Activated CD8-positive, alpha-beta memory T cell treated with anti-CD3 and anti-CD28 coated beads, Interleukin-2, amount 10 ng/mL, durations not matched to agents 7 days and 5 days (primary cell): Measurements from ENCODE around the gene KRT17. TPM values are rescaled to one million over a fixed set of nuclear protein-coding genes. Genes with fewer than 3 reads are reported as not detected.
"Not testable (repeated sequence)": the region's sequence is repeated elsewhere in the genome, so short reads cannot be mapped to it uniquely, and the experiment has no call there.

ENCODE experiments used
- ATAC-seq: fragments of 150-1000 bp; cut with Tn5 transposase; one replicate; pipeline ENCODE4 v1.10.0; 2021; ENCODE audit warnings: moderate library complexity
- CTCF ChIA-PET: fragments of 350-600 bp; sonication (Branson Sonifier 250); formaldehyde crosslinking; loops from one replicate; lab custom pipeline; 2021; ENCODE audit warnings: antibody characterized with exemption; lab: Charles Lee
- DNase-seq: peaks from one replicate; pipeline ENCODE4 v3.0.0-alpha.2; 2020
- H3K27ac Mint-ChIP-seq: one replicate; pipeline ENCODE4 v1.8.0; 2021; ENCODE audit warnings: mild to moderate bottlenecking, mixed read lengths
- H3K27me3 Mint-ChIP-seq: one replicate; pipeline ENCODE4 v1.8.0; 2021; ENCODE audit warnings: mixed read lengths
- H3K36me3 Mint-ChIP-seq: one replicate; pipeline ENCODE4 v1.8.0; 2021; ENCODE audit warnings: mild to moderate bottlenecking, mixed read lengths
- H3K4me1 Mint-ChIP-seq: one replicate; pipeline ENCODE4 v1.8.0; 2021; ENCODE audit warnings: mixed read lengths
- H3K4me3 Mint-ChIP-seq: one replicate; pipeline ENCODE4 v1.8.0; 2021; ENCODE audit warnings: mild to moderate bottlenecking, moderate library complexity, mixed read lengths
- H3K9me3 Mint-ChIP-seq: one replicate; pipeline ENCODE4 v1.8.0; 2022; ENCODE audit warnings: low read depth, mixed read lengths
- total RNA-seq, 2 experiments: library from RNA; stranded (reverse); gene quantifications; one replicate each; pipeline ENCODE4 v1.2.3, GENCODE V29; 2021

KRT17 gene
- total RNA-seq, 2 experiments from 2014 or later: 0.80 TPM; not detected in 1

DNA sequence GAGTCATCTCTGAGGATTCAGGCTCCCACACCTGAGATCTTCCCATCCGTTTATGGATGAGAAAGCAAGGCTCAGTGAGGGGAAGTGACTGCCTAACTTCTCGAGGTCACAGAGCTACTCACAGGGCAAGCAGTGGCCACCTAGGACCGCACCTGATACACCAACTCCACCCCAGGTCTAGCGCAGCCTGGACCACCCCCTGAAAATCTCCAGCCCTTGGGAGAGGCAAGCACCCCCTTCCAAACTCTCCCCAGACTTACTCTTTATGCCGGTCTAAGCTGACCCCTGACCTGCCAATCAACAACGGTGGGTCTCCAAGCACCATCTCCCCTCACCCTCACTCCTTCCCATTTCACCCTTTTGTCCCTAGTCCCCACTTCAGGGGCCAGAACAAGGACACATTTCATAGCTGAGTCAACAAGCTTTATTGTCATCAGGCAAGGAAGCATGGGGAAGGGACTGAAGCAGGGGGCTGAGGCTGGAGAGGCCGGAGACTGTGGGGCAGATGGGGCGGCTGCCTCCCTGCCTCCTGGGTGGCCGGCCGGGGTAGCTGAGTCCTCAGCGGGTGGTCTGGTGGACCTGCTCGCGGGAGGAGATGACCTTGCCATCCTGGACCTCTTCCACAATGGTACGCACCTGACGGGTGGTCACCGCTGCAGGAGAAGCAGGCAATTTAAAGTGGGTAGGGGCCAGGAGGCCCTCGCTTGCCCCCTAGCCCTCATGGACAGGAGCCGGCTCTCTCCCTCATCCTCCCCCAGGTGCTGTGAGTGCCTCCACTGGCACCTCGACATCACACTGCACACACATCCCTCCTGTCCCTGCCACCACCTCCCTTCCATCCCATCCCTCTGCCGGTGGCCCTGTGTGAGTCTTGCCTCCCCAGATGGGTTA lies 5.1 kb downstream of the KRT17 start:
- no peak for DNase-seq
- no peaks in the 10 kb centered on the region for H3K4me1 Mint-ChIP-seq
- CTCF ChIA-PET: no interaction called here
- no peak for ATAC-seq
- H3K36me3 Mint-ChIP-seq: no peaks in the 10 kb centered on the region
- H3K4me3 Mint-ChIP-seq: no peak overlapping the region
- no peak overlapping the region for H3K27ac Mint-ChIP-seq
- H3K9me3 Mint-ChIP-seq: no peaks in the 10 kb centered on the region
- no peaks in the 10 kb centered on the region for H3K27me3 Mint-ChIP-seq

GRCh38 chr17:41618341-41619035 lies 5.9 kb downstream of the KRT17 start:
- Mint-ChIP-seq H3K27ac (no peak overlapping the region), H3K27me3 (no peaks in the 10 kb centered on the region), H3K4me1 (no peaks in the 10 kb centered on the region), H3K4me3 (no peak overlapping the region), H3K9me3 (no peaks in the 10 kb centered on the region), H3K36me3 (no peaks in the 10 kb centered on the region)
- CTCF ChIA-PET: no interaction called here
- ATAC-seq: no peak
- no peak for DNase-seq

DNA sequence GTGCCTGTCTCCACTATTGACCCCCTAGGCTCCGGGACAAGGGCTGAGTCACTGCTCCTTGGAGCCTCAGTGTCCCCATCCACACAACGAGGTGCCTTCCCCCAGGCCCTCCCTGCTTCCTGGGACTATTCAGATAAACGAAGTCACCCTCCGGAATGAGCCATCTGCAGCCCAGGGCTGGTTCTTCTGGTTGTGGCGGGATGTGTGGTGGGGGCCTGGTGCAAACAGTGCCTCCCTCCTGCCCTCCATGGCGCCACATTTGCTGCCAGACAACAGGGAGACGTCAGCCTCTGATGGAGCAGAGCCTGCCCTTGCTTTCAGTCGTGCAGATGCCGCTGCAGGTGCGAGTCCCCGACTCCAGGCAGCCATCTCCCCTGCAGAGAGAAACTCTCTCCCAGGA lies 6.7 kb downstream of the KRT17 start:
- H3K36me3 Mint-ChIP-seq: no peaks in the 10 kb centered on the region
- no peaks in the 10 kb centered on the region for H3K27me3 Mint-ChIP-seq
- DNase-seq (no peak), ATAC-seq (no peak)
- H3K4me3 Mint-ChIP-seq: no peak overlapping the region
- CTCF ChIA-PET: no interaction called here
- no peak overlapping the region for H3K27ac Mint-ChIP-seq
- no peaks in the 10 kb centered on the region for H3K4me1 Mint-ChIP-seq
- H3K9me3 Mint-ChIP-seq: no peaks in the 10 kb centered on the region

GRCh38 chr17:41617136-41617535 lies 7.2 kb downstream of the KRT17 start:
- H3K27me3 Mint-ChIP-seq: no peaks in the 10 kb centered on the region
- H3K36me3 Mint-ChIP-seq: no peaks in the 10 kb centered on the region
- DNase-seq: no peak
- H3K27ac Mint-ChIP-seq: no peak overlapping the region
- CTCF ChIA-PET: no interaction called here
- H3K9me3 Mint-ChIP-seq: no peaks in the 10 kb centered on the region
- ATAC-seq: no peak
- H3K4me3 Mint-ChIP-seq: no peak overlapping the region
- no peaks in the 10 kb centered on the region for H3K4me1 Mint-ChIP-seq

- H3K9me3 Mint-ChIP-seq, ATAC-seq, DNase-seq, H3K27ac Mint-ChIP-seq, H3K27me3 Mint-ChIP-seq, H3K4me1 Mint-ChIP-seq, H3K36me3 Mint-ChIP-seq, H3K4me3 Mint-ChIP-seq: not testable (repeated sequence)
- CTCF ChIA-PET: interaction anchor here (0.7 kb wide), 1 partner anchor 32 kb away, joined by 3 read pairs; no protein-coding TSS in a partner anchor
These were observed 7.9 kb downstream of the KRT17 start for GRCh38 chr17:41616486-41616885.

DNA sequence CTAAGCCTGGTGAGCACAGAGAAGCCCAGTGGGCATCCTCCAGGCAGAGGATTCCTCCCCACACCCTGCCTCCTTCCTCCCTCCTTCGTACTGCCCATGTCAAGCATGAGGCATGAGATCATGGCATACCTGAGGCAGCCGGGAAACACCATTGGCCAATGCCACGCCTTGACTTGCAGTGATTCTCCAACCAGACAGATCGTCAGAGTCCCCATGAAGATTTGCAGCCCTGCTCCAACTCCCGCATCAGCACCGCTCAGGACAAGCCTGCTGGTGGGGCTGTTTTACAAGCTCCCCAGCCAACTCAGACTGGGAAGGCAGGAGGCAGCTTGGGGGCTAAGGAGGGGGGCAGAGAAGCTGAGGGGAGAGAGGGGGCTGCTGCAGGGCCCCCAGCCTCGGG lies 8.9 kb downstream of the KRT17 start:
- CTCF ChIA-PET: no interaction called here
- Mint-ChIP-seq H3K4me3 (no peak overlapping the region), H3K9me3 (no peaks in the 10 kb centered on the region), H3K36me3 (no peaks in the 10 kb centered on the region), H3K27me3 (no peaks in the 10 kb centered on the region), H3K4me1 (no peaks in the 10 kb centered on the region), H3K27ac (no peak overlapping the region)
- ATAC-seq: no peak
- DNase-seq: no peak

DNA sequence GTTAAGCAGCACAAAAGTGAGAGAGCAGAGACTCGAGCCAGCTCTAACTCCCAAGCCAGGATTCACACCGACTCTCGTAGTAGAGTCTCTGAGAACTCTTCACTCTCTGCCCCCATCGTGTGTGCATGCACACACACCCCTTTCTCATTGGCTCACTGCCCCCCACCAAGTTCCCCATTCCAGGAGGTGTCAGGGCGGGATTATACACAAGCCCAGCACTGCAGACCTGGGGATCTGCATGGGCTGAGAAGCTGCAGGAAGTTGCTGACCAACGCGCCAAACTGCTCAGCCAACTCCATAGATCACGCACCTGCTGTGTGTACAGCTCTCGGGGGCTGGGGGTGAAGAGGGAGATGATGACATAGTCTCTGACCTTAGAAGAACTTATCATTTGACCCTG lies 9.6 kb downstream of the KRT17 start:
- H3K27ac Mint-ChIP-seq, ATAC-seq, H3K4me3 Mint-ChIP-seq, H3K9me3 Mint-ChIP-seq, H3K36me3 Mint-ChIP-seq, H3K4me1 Mint-ChIP-seq, H3K27me3 Mint-ChIP-seq, DNase-seq, CTCF ChIA-PET: not testable (repeated sequence)

GRCh38 chr17:41614098-41614497 lies 10.3 kb downstream of the KRT17 start:
- Mint-ChIP-seq H3K4me3 (no peak overlapping the region), H3K27me3 (peaks cover 5% of the 10 kb centered on the region), H3K4me1 (no peaks in the 10 kb centered on the region), H3K27ac (no peak overlapping the region), H3K9me3 (no peaks in the 10 kb centered on the region), H3K36me3 (no peaks in the 10 kb centered on the region)
- ATAC-seq (no peak), DNase-seq (no peak)
- CTCF ChIA-PET: no interaction called here

DNA sequence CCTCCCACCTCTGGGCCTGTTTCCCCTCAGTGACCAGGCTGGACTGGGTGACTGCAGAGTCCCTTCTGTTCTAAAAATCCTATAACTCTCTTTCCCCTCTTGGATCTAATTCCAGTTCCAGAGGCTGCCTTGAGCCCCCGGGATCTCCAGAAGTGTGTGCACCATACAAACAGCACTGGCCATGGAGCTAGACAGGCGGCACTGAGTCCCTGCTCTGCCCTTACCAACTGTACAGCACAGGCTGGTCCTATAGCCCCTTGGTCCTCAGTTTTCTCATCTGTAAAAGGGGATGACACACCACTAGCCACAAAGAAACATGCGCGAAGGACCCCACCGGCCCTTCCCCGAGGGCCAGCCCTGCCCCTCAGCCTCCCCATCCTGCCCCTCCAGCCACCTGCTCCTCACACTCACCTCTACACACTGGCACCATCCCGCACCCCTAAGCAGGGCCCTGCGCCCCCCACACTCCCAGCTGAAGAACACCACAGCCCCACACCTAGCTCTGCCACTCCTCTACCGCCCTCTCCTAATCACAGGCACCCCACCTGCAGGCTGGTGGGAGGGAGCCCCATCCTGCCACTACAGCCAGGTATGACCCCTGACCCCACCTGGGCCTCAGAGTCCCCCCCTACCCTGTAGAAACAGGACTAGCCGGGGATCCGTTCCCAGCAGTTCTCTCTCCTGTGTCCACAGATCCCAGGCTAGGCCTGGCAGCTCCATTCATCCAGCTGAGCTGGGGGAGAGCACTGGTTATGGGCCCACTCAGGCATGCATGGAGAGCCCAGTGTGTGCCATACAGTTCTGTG lies 10.9 kb downstream of the KRT17 start:
- Mint-ChIP-seq H3K4me3 (no peak overlapping the region), H3K4me1 (no peaks in the 10 kb centered on the region), H3K9me3 (no peaks in the 10 kb centered on the region), H3K36me3 (no peaks in the 10 kb centered on the region), H3K27ac (no peak overlapping the region), H3K27me3 (peaks cover 9% of the 10 kb centered on the region)
- CTCF ChIA-PET: no interaction called here
- DNase-seq (no peak), ATAC-seq (no peak)

DNA sequence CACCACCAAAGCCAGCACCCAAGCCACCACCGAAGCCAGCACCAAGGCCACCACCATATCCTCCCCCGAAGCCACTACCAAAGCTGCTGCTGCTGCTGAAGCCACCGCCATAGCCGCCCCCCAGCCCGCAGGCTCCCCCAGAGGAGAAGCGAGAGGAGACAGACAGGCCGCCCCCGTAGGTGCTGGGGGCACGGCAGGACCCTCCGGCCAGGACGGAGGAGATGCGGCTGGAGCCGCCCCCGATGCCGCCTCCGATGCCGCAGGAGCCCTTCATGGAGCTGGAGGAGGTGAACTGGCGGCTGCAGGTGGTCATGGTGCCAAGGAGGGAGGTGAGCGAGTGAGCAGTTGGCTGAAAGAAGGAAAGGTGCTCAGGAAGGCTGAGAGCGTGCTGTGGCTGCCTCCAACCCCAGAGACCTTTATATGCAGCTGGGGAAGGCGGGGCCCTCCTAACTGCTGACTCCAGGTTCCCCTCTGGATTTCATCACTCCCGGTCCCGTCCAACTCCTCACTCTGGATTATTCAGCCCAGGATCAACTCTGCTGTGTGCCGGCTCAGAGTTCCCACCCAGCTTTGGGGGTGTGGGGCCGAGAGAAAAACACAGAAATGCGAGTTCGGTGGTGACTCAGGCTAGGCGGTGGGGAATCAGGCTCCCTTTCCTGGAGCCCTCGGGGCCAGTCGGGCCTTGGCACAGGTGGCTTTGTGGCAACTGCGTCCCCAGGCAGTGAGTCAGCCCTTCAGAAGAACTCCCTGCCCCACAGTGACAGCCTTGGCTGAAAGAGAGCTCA lies 11.8 kb downstream of the KRT17 start, which contains the start of gene KRT16:
TSS of gene KRT16 (minus strand) at position 392 of the 785 bp plus-strand sequence. CDS start at position 313, 79 bp downstream.
- ATAC-seq, H3K27ac Mint-ChIP-seq, H3K4me1 Mint-ChIP-seq, H3K36me3 Mint-ChIP-seq, DNase-seq, H3K4me3 Mint-ChIP-seq, H3K9me3 Mint-ChIP-seq: not testable (repeated sequence)
- CTCF ChIA-PET: interaction anchor here (1.2 kb wide), 1 partner anchor 36 kb away, joined by 3 read pairs; no protein-coding TSS in a partner anchor
- H3K27me3 Mint-ChIP-seq: peaks cover 11% of the 10 kb centered on the region

DNA sequence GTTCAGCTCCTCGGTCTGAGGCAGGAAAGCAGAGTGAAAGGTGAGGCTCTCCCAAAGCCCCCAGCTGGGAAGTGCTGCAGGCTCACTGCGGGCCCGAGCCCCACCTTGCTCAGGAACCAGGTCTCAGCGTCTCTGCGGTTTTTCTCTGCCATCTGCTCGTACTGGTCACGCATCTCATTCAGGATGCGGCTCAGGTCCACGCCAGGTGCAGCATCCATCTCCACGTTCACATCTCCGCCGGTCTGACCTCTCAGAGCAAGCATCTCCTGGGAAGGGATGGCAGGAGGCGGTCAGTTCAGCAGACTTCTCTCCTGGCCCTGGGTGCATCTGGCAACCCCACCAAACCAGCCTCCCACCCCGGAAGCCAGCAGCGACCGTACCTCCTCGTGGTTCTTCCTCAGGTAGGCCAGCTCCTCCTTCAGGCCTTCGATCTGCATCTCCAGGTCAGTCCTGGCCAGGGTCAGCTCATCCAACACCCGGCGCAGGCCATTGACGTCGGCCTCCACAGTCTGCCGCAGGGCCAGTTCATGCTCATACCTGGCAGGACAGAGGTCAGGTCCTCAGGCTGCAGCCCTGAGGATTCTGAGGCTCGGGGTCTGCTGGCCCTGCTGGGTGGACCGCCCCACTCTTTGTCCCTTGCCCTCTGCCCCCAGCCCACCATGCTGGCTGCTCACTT lies 13.3 kb downstream of the KRT17 start:
- no peak for ATAC-seq

DNA sequence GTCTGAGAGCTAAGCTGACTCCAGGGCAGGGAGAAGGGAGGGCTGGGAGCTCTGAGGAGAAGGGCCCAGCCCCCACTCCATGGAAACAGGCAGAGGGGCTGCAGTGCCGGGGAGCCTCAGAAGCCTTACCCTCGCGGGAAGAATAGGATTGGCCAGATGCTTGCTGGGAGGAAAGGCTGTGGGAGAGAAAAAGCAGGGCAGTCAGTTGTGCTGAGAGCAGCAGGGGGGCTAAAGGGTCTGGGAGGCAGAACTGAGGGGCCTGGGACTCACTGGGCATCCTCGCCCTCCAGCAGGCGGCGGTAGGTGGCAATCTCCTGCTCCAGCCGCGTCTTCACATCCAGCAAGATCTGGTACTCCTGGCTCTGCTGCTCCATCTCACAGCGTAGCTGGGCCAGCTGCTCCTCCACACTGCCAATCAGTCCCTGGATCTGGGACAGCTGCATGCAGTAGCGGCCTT lies 14.3 kb downstream of the KRT17 start:
- H3K36me3 Mint-ChIP-seq, ATAC-seq, CTCF ChIA-PET, H3K4me1 Mint-ChIP-seq, H3K27ac Mint-ChIP-seq, H3K4me3 Mint-ChIP-seq, DNase-seq: not testable (repeated sequence)
- Mint-ChIP-seq H3K9me3 (peaks cover 11% of the 10 kb centered on the region), H3K27me3 (peaks cover 17% of the 10 kb centered on the region)

More for the DNA sequence above, 13.3 kb downstream of the KRT17 start:
- peaks cover 9% of the 10 kb centered on the region for H3K36me3 Mint-ChIP-seq
- no peak overlapping the region for H3K4me3 Mint-ChIP-seq
- peaks cover 17% of the 10 kb centered on the region for H3K27me3 Mint-ChIP-seq
- CTCF ChIA-PET: interaction anchor here (1.2 kb wide), 1 partner anchor 37 kb away, joined by 3 read pairs; no protein-coding TSS in a partner anchor
- no peak for DNase-seq
- H3K27ac Mint-ChIP-seq: no peak overlapping the region
- H3K9me3 Mint-ChIP-seq: peaks cover 11% of the 10 kb centered on the region
- no peaks in the 10 kb centered on the region for H3K4me1 Mint-ChIP-seq
